ENCODE results near the gene FAM186B.

Gene FAM186B

DNA sequence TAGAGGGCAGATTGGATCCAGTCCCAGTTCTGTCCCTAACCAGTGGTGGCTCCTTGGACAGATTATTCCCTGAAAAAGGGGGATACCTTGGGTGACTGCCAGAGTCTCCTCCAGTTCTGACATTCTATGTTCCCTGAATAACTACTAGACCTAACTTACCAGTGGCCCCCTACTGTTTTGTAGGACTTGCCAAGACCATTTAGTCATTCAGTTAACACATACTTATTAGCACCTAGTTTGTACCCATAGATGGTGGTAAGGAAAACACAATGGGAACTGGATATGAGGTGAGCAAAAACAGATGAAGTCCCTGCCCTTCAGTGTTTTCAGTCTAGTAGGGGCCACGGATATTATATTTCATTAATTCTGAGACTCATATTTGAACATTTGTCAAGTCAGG, 21.4 kb upstream of the FAM186B start:
- DNase-seq (ENCODE audit: extremely low read depth, low read depth), result no peak
- TF ChIP-seq, protein P1, sequence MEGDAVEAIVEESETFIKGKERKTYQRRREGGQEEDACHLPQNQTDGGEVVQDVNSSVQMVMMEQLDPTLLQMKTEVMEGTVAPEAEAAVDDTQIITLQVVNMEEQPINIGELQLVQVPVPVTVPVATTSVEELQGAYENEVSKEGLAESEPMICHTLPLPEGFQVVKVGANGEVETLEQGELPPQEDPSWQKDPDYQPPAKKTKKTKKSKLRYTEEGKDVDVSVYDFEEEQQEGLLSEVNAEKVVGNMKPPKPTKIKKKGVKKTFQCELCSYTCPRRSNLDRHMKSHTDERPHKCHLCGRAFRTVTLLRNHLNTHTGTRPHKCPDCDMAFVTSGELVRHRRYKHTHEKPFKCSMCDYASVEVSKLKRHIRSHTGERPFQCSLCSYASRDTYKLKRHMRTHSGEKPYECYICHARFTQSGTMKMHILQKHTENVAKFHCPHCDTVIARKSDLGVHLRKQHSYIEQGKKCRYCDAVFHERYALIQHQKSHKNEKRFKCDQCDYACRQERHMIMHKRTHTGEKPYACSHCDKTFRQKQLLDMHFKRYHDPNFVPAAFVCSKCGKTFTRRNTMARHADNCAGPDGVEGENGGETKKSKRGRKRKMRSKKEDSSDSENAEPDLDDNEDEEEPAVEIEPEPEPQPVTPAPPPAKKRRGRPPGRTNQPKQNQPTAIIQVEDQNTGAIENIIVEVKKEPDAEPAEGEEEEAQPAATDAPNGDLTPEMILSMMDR (IDR thresholded peaks at IDR 0.05; ENCODE audit: low read depth, low read length, missing control alignments), result no peak
- no peak overlapping the region for H3K4me3 ChIP-seq (replicated peaks; ENCODE audit: low read depth, low read length)

DNA sequence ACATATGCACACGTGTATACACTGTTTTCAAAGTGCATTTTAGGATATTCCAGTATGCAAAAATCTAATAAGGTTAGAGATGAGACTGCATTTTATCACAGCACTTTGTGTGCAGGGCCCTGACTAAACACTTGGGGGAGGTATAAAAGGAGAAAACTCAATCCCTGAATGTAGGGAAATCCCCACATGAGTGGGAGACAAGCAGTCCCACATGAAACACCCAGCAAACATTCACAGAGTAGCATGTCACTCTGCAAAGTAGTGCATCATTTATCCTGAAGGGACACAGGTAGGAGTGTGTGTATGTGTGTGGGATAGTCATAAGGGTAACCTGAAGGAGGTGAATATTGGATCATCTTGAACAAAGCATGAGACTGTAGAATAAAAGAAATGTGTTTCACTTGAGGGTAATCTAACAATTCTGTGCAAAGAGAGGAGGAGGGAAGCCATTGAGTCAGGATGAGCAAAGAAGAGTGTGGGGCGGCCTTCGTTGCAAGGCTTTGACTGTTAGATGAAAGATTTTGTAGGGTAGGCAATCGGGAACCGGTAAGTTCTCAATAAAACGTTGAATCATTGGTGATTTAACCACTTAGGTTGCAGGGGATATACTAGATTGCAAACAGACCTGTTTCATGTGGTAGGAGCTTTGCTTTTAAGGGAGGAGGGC, 20.9 kb upstream of the FAM186B start:
- DNase-seq (ENCODE audit: extremely low read depth, low read depth), result no peak
- H3K4me3 ChIP-seq (replicated peaks; ENCODE audit: low read depth, low read length), result no peak overlapping the region
- TF ChIP-seq, protein P1 (IDR thresholded peaks at IDR 0.05; ENCODE audit: low read depth, low read length, missing control alignments), result peak; percentile 11

DNA sequence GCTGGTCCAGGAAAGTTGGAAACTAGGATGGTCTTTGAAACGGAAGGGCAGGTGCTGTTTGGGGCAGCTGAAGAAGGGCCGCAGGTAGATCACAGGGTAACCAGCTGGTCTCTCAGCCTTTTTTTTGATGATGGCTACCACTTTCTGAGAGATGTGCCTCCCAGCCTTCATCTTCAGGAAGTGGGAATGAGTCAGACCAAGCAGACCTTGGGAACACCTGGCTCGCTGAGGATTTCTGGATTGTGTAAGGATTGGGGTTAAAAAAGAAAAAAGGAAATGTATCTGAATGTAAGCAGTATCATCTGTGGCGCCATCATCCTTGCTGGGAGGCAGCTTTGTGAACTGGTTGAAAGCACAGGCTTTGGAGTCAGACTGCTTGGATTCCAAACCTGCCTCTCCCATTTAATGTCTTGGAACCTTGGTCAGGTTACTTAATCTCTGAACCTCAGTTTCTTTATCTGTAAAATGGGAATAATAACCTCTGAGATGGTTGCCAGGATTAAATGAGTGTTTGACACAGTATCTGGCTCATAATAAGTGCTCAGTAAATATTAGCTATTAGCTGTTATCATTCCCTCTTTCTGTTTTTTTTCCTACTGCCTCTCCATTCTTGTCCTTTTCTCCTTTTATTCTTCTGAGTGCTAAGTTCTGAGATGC, 19.6 kb upstream of the FAM186B start:
- TF ChIP-seq, protein P1 (IDR thresholded peaks at IDR 0.05; ENCODE audit: low read depth, low read length, missing control alignments), result no peak
- no peak overlapping the region for H3K4me3 ChIP-seq (replicated peaks; ENCODE audit: low read depth, low read length)
- peak; percentile 21 for DNase-seq (ENCODE audit: extremely low read depth, low read depth)

DNA sequence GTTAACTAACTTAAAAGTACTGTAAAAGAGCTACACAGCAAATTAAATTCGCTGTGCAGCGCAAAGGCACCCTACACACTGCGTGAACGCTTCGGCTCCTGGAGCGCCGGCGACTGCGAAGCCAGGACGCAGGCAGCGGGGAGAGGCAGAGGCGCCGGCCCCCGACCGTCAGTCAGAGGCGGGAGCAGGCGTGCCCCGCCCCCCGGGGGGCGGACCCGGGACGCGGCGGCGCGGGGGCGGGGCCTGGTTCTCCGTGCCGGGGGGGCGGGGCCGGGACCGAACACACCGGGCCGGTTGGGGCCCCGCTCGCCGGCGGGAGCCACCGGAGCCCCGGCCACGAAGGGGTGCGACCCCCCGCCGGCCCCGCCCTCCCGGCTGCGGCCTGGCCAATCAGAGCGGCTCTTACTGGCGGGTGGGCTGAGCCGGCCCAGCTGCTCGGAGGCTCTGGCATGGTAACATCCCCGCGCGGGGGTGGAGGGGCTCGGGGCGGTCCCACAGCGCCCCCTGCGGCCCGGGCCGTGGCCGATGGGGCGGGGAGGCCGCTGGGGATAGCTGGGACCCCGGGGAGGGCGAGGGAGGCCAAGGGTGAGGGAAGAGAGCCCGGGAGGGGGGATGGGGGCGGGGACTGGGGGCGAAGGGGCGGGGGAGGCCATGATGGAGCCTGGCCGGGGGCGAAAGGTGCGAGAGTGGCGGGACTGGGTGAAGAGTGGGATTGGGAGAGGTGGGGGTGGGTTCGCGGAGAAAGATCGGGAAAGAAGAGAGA, 17.9 kb upstream of the FAM186B start, which contains the start of gene PRPF40B:
TSS of gene PRPF40B (plus strand) at position 420 of the 763 bp plus-strand sequence. CDS start at position 450, 30 bp downstream.
- DNase-seq (ENCODE audit: extremely low read depth, low read depth), result peak; percentile 33
- TF ChIP-seq, protein P1 (IDR thresholded peaks at IDR 0.05; ENCODE audit: low read depth, low read length, missing control alignments), result peak; percentile 38

DNA sequence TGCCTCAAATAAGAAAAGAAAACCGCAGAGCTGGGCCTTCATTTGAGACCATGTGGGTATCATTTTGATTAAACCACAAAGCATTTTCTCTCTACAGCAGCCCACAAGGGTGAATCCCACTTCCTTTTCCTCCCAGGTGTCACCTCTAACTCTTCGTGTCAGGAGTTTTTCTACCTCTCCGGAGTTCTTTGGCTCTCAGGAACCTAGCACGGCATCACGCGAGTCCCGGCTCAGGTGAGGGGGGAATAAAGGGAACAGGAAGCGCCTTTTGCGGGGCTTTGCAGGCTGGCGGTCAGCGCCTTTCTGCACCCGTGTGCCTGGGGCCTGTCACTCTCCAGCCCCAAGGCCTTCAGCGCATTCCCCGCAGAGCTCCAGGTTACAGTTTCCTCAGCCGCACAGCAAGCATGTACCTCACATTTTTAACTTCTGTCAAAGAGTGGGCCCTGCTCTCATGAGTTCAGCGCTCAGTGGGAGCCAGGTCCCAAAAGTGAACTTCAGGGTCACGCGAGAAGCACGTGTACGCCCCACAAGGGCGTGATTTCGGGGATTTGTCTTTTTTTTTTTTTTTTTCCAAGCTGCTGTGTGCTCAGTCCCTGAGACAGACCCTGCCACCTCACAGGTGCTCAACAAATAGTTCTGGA, 17.2 kb upstream of the FAM186B start:
- TF ChIP-seq, protein P1 (IDR thresholded peaks at IDR 0.05; ENCODE audit: low read depth, low read length, missing control alignments), result no peak
- H3K4me3 ChIP-seq (replicated peaks; ENCODE audit: low read depth, low read length), result peak overlapping the region; percentile 57
- peak; percentile 10 for DNase-seq (ENCODE audit: extremely low read depth, low read depth)

More for the DNA sequence above, 17.9 kb upstream of the FAM186B start, which contains the start of gene PRPF40B:
- H3K4me3 ChIP-seq (replicated peaks; ENCODE audit: low read depth, low read length), result peak within 1 kb of the TSS; percentile 57

Data from HFF-Myc (cell line).